Naive thymus-derived CD4-positive, alpha-beta T cell (primary cell): ENCODE data around the gene PDPK1. TPM values are rescaled to one million over a fixed set of nuclear protein-coding genes. Genes with fewer than 3 reads are reported as not detected.
A peak's percentile ranks its signal among the peaks of the same experiment; 100 is the strongest.
"Not testable (repeated sequence)": the region's sequence is repeated elsewhere in the genome, so short reads cannot be mapped to it uniquely, and the experiment has no call there.

ENCODE experiments used
- ATAC-seq: fragments of 150-1000 bp; cut with Tn5 transposase; 2 replicates; pipeline ENCODE4 v1.10.0; 2021; ENCODE audit warnings: mild to moderate bottlenecking, moderate library complexity
- CTCF ChIA-PET: fragments of 350-600 bp; sonication (Branson Sonifier 250); formaldehyde crosslinking; loops from one replicate; lab custom pipeline; 2021; ENCODE audit warnings: antibody characterized with exemption; lab: Charles Lee
- POLR2A ChIA-PET: fragments of 350-600 bp; sonication (Branson Sonifier 250); formaldehyde crosslinking; loops from one replicate; lab custom pipeline; 2021; ENCODE audit warnings: antibody characterized with exemption, inconsistent platforms; lab: Charles Lee
- DNase-seq, 9 donors: peaks; one replicate each; pipeline versions ENCODE4 v3.0.0 to v3.0.0-alpha.2; 2020 to 2022; ENCODE audit warnings: mixed read lengths in 1 of 9
- H3K27ac ChIP-seq: one replicate; pipeline ENCODE4 v1.7.0; 2013; ENCODE audit warnings: mild to moderate bottlenecking, low read depth, low read length, moderate library complexity
- H3K27me3 ChIP-seq, 2 donors: one replicate each; pipeline ENCODE4 v1.7.0; 2013; ENCODE audit warnings: low read length in 2 of 2, mild to moderate bottlenecking in 2 of 2, moderate library complexity in 2 of 2; ENCODE audit not compliant: control insufficient read depth in 2 of 2, insufficient read depth in 2 of 2
- H3K36me3 ChIP-seq, 3 experiments: 1 replicate in 2 of 3; 2 replicates in 1 of 3; pipeline ENCODE4 v1.7.0; 2013; ENCODE audit warnings: low read length in 3 of 3, mild to moderate bottlenecking in 3 of 3, moderate library complexity in 1 of 3; ENCODE audit not compliant: insufficient read depth in 3 of 3, control insufficient read depth in 2 of 3
- H3K4me1 ChIP-seq, 2 donors: one replicate each; pipeline ENCODE4 v1.7.0; 2013; ENCODE audit warnings: low read length in 2 of 2, mild to moderate bottlenecking in 2 of 2, moderate library complexity in 1 of 2; ENCODE audit not compliant: control insufficient read depth in 2 of 2, insufficient read depth in 2 of 2
- H3K4me3 ChIP-seq: 2 replicates; pipeline ENCODE4 v1.7.0; 2013; ENCODE audit warnings: mild to moderate bottlenecking, low read length
- H3K9me3 ChIP-seq, 3 experiments: 1 replicate in 2 of 3; 2 replicates in 1 of 3; pipeline ENCODE4 v1.7.0; 2013; ENCODE audit warnings: low read length in 3 of 3; ENCODE audit not compliant: control insufficient read depth in 2 of 3
- H3K27ac Mint-ChIP-seq, 9 donors: one replicate each; pipeline ENCODE4 v1.8.0; 2020 to 2022; ENCODE audit warnings: mixed read lengths in 9 of 9, mild to moderate bottlenecking in 8 of 9, moderate library complexity in 5 of 9, inconsistent platforms in 2 of 9
- H3K27me3 Mint-ChIP-seq, 5 donors: one replicate each; pipeline ENCODE4 v1.8.0; 2021 to 2022; ENCODE audit warnings: mixed read lengths in 5 of 5, mild to moderate bottlenecking in 1 of 5
- H3K36me3 Mint-ChIP-seq, 5 donors: one replicate each; pipeline ENCODE4 v1.8.0; 2020 to 2022; ENCODE audit warnings: mixed read lengths in 5 of 5, mild to moderate bottlenecking in 3 of 5, inconsistent platforms in 1 of 5
- H3K4me1 Mint-ChIP-seq, 7 donors: one replicate each; pipeline ENCODE4 v1.8.0; 2020 to 2022; ENCODE audit warnings: mixed read lengths in 7 of 7, mild to moderate bottlenecking in 3 of 7, inconsistent platforms in 1 of 7
- H3K4me3 Mint-ChIP-seq, 10 donors: one replicate each; pipeline ENCODE4 v1.8.0; 2020 to 2022; ENCODE audit warnings: mild to moderate bottlenecking in 10 of 10, mixed read lengths in 10 of 10, moderate library complexity in 6 of 10, inconsistent platforms in 2 of 10
- H3K9me3 Mint-ChIP-seq, 11 donors: one replicate each; pipeline ENCODE4 v1.8.0; 2020 to 2022; ENCODE audit warnings: mixed read lengths in 11 of 11, mild to moderate bottlenecking in 4 of 11, inconsistent platforms in 1 of 11, moderate library complexity in 1 of 11
- intact Hi-C, 2 donors: fragments of 100-400 bp; cut with micrococcal nuclease; formaldehyde crosslinking; loops; one replicate each; pipeline ENCODE4 v1.15.1; 2023
- polyA plus RNA-seq, 2 donors: library from polyadenylated mRNA; unstranded; fragments of 300-500 nt; fragmentation: Illumina TruSeq; gene quantifications; one replicate each; pipeline ENCODE4 v1.2.3, GENCODE V29; 2021
- total RNA-seq, 6 experiments: library from RNA in 5 of 6; stranded (reverse) in 5 of 6; gene quantifications; 1 replicate in 5 of 6; 2 replicates in 1 of 6; pipeline ENCODE4 v1.2.3 and lab custom pipeline; 2021 to 2026

PDPK1 gene
- total and polyA plus RNA-seq, 7 experiments from 2014 or later = 30.7 to 71.5 (median 56.5) TPM

GRCh38 chr16:2598723-2599122 lies 60.9 kb downstream of the PDPK1 start:
- H3K36me3 Mint-ChIP-seq = peaks cover 0 to 14% (median 2%) of the 10 kb centered on the region in 5 donors
- H3K4me1 Mint-ChIP-seq = peaks cover 3 to 19% (median 10%) of the 10 kb centered on the region in 7 donors
- no peaks in the 10 kb centered on the region for H3K27me3 Mint-ChIP-seq
- no peak overlapping the region for H3K27ac Mint-ChIP-seq
- ChIA-PET POLR2A (no interaction called here), CTCF (no interaction called here)
- Histone ChIP-seq H3K27ac (no peak overlapping the region), H3K4me3 (no peak overlapping the region), H3K27me3 (no peaks in the 10 kb centered on the region), H3K9me3 (no peaks in the 10 kb centered on the region), H3K36me3 (peaks cover 0 to 45% (median 6%) of the 10 kb centered on the region in 3 experiments), H3K4me1 (no peaks in the 10 kb centered on the region)
- no peak overlapping the region for H3K4me3 Mint-ChIP-seq
- ATAC-seq (no peak), DNase-seq (no peak)
- intact Hi-C loops = no loop called here
- no peaks in the 10 kb centered on the region for H3K9me3 Mint-ChIP-seq

- peaks cover 5 to 21% (median 12%) of the 10 kb centered on the region in 7 donors for H3K4me1 Mint-ChIP-seq
- H3K4me1 ChIP-seq, H3K9me3 Mint-ChIP-seq, H3K27ac ChIP-seq, CTCF ChIA-PET, intact Hi-C loops, H3K27me3 Mint-ChIP-seq, H3K4me3 ChIP-seq, H3K27me3 ChIP-seq, H3K4me3 Mint-ChIP-seq, H3K9me3 ChIP-seq, DNase-seq, POLR2A ChIA-PET, ATAC-seq: not testable (repeated sequence)
- peak overlapping the region in 2 of 9 donors; percentile 51 to 52 for H3K27ac Mint-ChIP-seq
- peaks cover 0 to 14% (median 0%) of the 10 kb centered on the region in 5 donors for H3K36me3 Mint-ChIP-seq
- peaks cover 0 to 45% (median 6%) of the 10 kb centered on the region in 3 experiments for H3K36me3 ChIP-seq
Measured at GRCh38 chr16:2599165-2599564, 61.3 kb downstream of the PDPK1 start.

DNA sequence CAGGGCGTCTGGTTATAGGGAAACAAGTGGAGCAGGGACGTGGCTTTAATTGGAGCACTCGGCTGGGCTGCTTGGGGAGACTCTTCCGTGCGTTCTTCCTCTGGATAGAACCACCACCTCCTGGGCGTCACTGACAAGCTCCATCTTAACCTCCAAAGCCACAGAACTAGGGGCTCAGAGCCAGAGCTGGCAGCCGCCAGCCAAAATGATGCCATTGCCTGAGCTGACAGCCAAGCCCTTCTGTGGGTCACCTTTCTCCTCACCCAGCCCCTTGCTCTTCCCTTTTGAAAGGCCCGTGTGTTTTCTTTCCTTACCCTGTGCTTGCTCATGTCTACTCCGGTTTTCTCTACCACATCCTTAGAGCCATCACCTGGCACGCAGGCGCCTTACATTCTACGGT lies 62.0 kb downstream of the PDPK1 start:
- H3K4me1 Mint-ChIP-seq = peaks cover 6 to 22% (median 13%) of the 10 kb centered on the region in 7 donors
- ATAC-seq, H3K4me1 ChIP-seq, intact Hi-C loops, H3K9me3 ChIP-seq, POLR2A ChIA-PET, H3K4me3 Mint-ChIP-seq, CTCF ChIA-PET, H3K9me3 Mint-ChIP-seq, DNase-seq, H3K27ac ChIP-seq, H3K27me3 Mint-ChIP-seq, H3K4me3 ChIP-seq, H3K27me3 ChIP-seq: not testable (repeated sequence)
- H3K27ac Mint-ChIP-seq = peak overlapping the region in 1 of 9 donors; percentile 38
- peaks cover 0 to 45% (median 6%) of the 10 kb centered on the region in 3 experiments for H3K36me3 ChIP-seq
- H3K36me3 Mint-ChIP-seq = peaks cover 0 to 14% (median 0%) of the 10 kb centered on the region in 5 donors

DNA sequence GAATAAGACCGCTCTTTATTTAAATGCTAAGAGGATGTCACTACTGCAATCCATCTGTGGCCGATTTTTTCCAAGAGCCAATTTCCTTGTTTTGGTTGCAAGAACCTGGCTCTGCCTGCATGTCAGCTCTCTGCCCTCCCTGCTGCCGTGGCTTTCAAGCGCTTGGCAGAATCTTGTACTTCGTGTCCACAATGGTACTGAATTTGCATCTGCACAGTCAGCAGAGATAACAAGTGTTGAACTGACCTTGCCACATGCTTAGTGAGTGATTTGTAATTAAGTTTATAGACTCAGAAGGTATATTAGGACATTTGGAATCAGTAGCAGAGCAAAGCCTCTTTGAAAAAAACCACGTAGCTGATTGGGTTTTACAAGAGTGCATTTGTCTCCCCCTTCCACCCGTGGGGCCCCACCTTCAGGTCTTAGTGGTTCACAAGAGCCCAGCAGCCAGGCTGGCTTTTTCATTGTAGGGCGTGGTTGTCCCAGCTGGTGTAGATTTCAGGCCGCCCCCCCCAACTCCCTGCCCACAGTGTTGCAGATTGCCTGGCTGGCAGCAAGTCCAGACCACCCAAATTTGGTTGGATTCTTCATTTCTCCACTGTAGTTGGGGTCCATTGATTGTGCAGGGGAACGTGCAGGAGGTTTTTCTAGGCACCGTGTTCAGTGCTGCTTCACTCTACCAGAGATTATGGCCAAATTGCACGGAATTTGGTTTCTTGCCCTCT lies 63.6 kb downstream of the PDPK1 start:
- H3K9me3 ChIP-seq, H3K4me3 ChIP-seq, H3K27me3 Mint-ChIP-seq, ATAC-seq, POLR2A ChIA-PET, DNase-seq, H3K27me3 ChIP-seq, H3K9me3 Mint-ChIP-seq, H3K4me1 ChIP-seq, CTCF ChIA-PET, intact Hi-C loops: not testable (repeated sequence)
- Histone ChIP-seq H3K27ac (peak overlapping the region; percentile 14), H3K36me3 (peaks cover 0 to 31% (median 3%) of the 10 kb centered on the region in 3 experiments)
- peaks cover 9 to 23% (median 16%) of the 10 kb centered on the region in 7 donors for H3K4me1 Mint-ChIP-seq
- peak overlapping the region in 4 of 9 donors; percentile 51 to 88 (median 60) for H3K27ac Mint-ChIP-seq
- peak overlapping the region in 2 of 10 donors; percentile 51 to 94 for H3K4me3 Mint-ChIP-seq
- H3K36me3 Mint-ChIP-seq = peaks cover 0 to 13% (median under 1%) of the 10 kb centered on the region in 5 donors

DNA sequence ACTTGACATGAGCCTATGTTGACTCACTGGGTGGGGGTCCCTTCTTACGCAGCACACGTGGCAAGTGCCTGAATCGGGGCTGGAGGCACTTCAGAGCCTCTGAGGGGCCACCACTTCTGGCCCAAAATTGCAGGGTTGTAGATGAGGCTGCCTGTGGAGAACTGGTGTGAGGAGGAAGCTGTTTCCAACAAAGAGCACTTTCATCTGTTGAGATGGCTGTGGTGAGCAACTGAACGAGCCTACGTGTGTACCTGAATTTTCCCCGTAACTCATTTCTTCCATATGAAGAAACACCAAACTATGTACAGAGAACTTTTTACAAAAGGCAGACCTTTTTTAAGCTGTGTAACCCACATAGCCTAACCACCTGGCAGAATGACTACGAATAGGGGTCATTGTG lies 64.4 kb downstream of the PDPK1 start:
- Histone ChIP-seq H3K36me3 (peaks cover 0 to 24% (median 1%) of the 10 kb centered on the region in 3 experiments), H3K27ac (peak overlapping the region; percentile 14)
- H3K4me1 ChIP-seq, H3K9me3 ChIP-seq, CTCF ChIA-PET, H3K4me3 ChIP-seq, H3K9me3 Mint-ChIP-seq, H3K27me3 Mint-ChIP-seq, H3K27me3 ChIP-seq, ATAC-seq, POLR2A ChIA-PET, DNase-seq, intact Hi-C loops: not testable (repeated sequence)
- H3K27ac Mint-ChIP-seq = peak overlapping the region in 6 of 9 donors; percentile 54 to 88 (median 64)
- H3K4me3 Mint-ChIP-seq = peak overlapping the region in 7 of 10 donors; percentile 27 to 97 (median 60)
- H3K4me1 Mint-ChIP-seq = peaks cover 9 to 23% (median 16%) of the 10 kb centered on the region in 7 donors
- H3K36me3 Mint-ChIP-seq = peaks cover 0 to 13% (median 0%) of the 10 kb centered on the region in 5 donors

DNA sequence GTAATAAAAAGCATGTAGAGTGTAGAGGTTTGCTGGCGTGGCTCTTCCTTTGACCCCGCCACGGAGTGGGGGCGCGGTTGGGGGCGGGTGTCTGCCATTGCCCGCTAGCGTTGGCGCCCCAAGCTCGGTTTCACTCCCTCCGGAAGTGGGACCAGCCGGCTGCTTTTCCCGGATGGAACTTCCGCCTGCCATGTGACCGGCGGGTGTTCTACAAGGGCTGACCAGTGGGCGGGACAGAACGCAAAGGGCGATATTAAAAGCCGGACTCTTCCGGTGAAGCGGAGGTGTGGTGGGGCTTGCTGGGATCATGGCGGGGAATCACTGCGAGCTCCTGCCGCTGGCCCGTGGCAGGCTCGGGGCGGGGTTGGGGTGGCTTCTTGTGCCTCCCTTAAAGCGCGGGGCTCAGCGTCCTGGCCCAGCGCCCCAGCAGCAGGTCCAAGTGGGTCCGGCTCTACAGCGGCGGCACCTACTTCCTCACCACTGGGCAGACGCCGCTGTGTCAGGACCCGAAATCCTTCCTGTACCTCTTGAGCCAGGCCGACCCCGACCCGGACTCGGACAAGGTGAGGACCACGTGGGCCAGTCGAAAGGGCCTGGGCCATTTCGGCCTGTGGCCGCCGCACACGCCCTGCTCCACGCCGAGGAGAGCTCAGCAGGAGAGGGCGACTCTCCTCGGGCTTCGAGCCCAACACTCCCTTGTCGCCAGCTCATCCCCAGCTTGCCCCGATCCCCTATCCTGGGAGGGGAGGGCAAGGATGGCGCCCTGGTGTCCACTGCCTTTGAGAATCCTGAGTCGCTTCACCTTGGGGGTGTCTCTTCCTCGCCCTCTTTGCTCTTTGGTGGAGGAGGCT lies 65.6 kb downstream of the PDPK1 start:
- ATAC-seq = peak; percentile 73
- Mint-ChIP-seq H3K27ac (peak overlapping the region; percentile 76 to 95 (median 89)), H3K9me3 (no peaks in the 10 kb centered on the region), H3K27me3 (no peaks in the 10 kb centered on the region), H3K4me3 (peak overlapping the region; percentile 94 to 98 (median 97)), H3K36me3 (peaks cover 0 to 9% (median 0%) of the 10 kb centered on the region in 5 donors), H3K4me1 (peaks cover 17 to 28% (median 22%) of the 10 kb centered on the region in 7 donors)
- CTCF ChIA-PET = interaction anchor here (0.5 kb wide), 2 partner anchors 190 to 1195 kb away, joined by 3 read pairs; no protein-coding TSS in a partner anchor
- H3K27ac ChIP-seq = peak overlapping the region; percentile 71
- H3K9me3 ChIP-seq = no peaks in the 10 kb centered on the region
- H3K4me3 ChIP-seq = peak overlapping the region; percentile 82
- intact Hi-C loops = no loop called here
- H3K27me3 ChIP-seq = no peaks in the 10 kb centered on the region
- POLR2A ChIA-PET = interaction anchor here (0.6 kb wide), 1 partner anchor 104 kb away, joined by 3 read pairs; no protein-coding TSS in a partner anchor
- H3K4me1 ChIP-seq = no peaks in the 10 kb centered on the region
- DNase-seq = peak; percentile 26 to 87 (median 47)
- H3K36me3 ChIP-seq = peaks cover 0 to 12% (median 0%) of the 10 kb centered on the region in 3 experiments
